HG03342 (cell line): ENCODE results near the gene CCDC18.
"Not testable (repeated sequence)": the region's sequence is repeated elsewhere in the genome, so short reads cannot be mapped to it uniquely, and the experiment has no call there.

ENCODE experiments used
- ATAC-seq: cut with Tn5 transposase; IDR thresholded peaks from one replicate; pipeline ENCODE4 v1.9.1; 2021; ENCODE audit warnings: mild to moderate bottlenecking, moderate library complexity; ENCODE audit not compliant: unreplicated experiment

Gene CCDC18

GRCh38 chr1:93223023-93223675 lies 42.6 kb downstream of the CCDC18 start:
- ATAC-seq, result no peak

- ATAC-seq, result no peak
Measured at GRCh38 chr1:93235261-93235660, 54.7 kb downstream of the CCDC18 start.

DNA sequence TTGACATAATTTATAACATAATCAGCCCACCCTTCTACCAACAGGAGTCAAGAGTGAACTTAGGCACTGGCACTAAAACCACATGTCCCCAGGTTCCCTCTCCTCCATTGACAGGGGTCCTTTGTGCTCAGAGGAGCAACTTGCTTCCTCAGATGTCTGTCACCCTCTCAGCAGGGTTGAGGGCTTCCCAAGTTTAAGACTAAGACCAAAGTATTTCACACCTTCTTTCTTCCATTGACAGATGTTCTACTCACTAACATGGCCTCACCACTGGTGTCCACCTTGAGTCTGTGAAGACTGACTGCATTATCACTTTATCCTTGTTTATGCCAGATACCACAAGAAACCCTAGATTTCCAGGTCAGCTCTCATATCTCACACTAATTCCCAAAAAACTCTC lies 56.5 kb downstream of the CCDC18 start:
- no peak for ATAC-seq

GRCh38 chr1:93238425-93238824 lies 57.9 kb downstream of the CCDC18 start:
- no peak for ATAC-seq

DNA sequence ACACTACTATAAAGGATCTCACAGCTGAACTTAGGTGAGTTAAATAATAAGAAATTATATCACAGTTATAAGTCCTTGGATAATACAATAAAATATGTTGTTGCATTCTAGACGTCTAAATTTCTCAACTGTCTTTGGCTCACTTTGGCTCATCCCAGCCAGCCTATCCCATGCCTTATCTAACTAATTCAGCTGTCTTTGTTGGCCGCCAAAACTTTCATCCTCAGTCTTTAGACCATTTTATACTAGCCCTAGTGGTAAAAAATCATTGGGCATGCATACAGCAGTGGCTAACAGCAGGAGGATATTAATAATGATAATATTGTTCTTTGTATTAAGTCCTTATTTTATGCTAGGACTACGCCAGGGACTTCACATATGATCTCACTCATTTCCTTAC lies 59.3 kb downstream of the CCDC18 start:
- ATAC-seq, result no peak

DNA sequence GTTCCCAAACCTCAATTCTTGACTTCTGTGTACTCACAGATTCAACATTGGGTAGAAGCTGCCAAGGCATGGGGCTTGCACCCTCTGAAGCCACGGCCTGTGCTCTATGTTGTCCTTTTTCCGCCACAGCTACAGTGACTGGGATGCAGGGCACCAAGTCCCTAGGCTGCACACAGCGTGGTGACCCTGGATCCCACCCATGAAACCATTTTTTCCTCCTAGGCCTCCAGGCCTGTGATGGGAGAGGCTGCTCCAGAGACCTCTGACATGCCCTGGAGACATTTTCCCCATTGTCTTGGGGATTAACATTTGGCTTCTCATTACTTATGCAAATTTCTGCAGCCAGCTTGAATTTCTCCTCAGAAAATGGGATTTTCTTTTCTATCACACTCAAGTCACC lies 62.7 kb downstream of the CCDC18 start:
- ATAC-seq, result not testable (repeated sequence)

DNA sequence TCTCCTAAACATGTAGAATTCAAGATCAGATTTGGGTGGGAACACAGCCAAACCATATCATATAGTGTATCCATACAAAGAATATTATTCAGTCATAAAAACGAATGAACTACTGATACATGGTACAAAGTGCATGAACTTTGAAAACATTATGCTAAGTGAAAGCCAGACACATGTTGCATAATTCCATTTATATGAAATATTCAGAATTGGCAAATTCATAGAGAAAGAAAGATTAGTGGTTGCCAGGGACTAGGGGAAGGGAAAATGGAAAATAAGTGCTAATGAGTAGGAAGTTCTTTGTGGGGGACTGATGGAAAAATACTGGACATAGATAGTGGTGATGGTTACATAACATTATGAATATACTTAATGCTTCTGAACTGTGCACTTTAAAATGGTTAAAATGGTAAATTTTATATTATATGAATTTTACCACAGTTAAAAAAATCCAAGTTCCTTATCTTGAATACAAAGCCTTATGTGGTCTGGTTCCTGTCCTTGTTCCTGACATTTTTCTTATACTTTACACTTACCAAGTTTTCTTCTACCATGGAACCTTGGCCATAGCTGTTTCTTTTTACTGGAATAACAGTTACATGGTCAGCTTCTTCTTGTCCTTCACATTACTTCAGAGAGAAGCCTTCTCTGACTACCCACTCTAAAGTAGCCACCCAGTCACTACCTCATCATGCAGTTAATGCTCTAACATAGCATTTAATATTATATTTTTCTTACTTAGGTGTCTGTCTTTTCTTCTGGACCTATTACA lies 64.0 kb downstream of the CCDC18 start:
- no peak for ATAC-seq

DNA sequence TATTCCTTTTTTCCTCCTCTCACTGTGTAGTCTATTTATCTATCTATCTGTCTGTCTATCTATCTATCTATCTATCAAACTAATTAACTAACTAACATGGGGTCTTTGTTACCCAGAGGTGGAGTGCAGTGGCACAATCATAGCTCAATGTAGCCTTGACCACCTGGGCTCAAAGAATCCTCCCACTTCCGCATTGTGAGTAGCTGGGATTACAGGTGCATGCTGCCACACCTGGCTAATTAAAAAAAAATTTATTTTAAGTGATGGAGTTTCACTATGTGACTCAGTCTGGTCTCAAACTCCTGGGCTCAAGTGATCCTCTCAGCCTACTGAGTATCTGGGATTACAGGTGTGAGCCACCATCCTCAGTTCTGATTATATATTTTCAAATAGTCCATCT lies 71.4 kb downstream of the CCDC18 start:
- no peak for ATAC-seq

- ATAC-seq, result no peak
Measured at GRCh38 chr1:93252598-93252997, 72.1 kb downstream of the CCDC18 start.

GRCh38 chr1:93253516-93253915 lies 73.0 kb downstream of the CCDC18 start:
- no peak for ATAC-seq

DNA sequence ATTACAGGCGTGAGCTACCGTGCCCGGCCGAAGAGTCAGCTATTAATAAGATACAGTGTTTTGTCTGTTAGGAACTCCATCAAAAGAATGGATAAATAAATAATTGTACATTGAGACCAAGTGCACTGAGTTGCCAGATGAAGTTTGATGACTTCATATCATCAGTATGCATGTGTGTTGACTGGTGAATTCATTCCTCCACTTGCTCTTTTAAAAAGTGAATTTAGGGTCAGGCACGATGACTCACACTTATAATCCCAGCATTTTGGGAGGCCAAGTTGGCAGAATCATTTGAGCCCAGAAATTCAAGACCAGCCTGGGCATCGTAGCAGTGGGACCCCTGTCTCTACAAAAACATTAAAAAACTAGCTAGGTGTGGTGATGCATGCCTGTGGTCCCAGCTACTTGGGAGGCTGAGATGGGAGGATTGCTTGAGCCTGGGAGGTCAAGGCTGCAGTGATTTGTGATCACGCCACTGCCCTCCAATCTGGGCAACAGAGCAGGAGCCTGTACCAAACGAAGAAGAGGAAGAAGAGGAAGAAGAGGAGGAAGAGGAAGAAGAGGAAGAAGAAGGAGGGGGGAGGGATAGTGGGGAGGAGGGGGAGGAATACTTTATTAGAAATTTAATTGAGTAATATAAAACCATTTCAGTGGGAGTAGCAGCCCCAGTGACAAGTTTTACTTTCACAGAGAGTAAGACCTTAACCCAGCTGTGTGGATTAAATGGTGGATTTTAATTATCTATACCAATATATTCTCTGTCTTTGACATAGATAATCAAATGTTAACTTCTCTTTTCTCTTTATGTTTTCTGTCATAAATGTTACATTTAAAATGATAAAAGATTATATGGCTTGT lies 74.9 kb downstream of the CCDC18 start:
- ATAC-seq, result no peak

DNA sequence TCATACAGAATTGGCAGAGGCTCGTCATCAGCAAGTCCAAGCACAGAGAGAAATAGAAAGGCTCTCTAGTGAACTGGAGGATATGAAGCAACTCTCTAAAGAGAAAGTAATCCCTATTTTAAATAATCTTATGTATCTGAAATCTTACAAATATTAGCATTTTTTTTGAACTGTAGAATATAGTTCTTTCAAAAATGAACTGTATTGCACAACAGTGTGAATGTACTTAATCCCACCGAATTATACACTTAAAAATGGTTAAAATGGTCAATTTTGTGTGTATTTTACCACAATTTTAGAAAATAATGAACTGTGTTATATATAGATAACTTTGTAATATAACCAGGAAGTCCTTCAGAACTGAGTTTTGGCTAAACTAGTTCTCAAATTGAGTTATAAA lies 75.9 kb downstream of the CCDC18 start:
- ATAC-seq, result no peak

- no peak for ATAC-seq
Measured at GRCh38 chr1:93257889-93258288, 77.4 kb downstream of the CCDC18 start.

GRCh38 chr1:93260726-93261125 lies 80.2 kb downstream of the CCDC18 start:
- not testable (repeated sequence) for ATAC-seq

DNA sequence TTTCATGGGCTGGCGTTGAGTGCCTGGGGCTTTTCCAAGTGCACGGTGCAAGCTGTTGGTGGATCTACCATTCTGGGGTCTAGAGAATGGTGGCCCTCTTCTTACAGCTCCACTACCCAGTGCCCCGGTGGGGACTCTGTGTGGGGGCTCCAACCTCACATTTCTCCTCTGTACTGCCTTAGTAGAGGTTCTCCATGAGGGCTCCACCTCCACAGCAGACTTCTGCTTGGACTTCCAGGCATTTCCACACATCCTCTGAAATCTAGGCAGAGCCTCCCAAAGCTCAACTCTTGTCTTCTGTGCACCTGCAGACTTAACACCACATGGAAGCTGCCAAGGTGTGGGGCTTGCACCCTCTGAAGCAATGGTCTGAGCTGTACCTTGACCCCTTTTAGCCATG lies 82.1 kb downstream of the CCDC18 start:
- no peak for ATAC-seq

- not testable (repeated sequence) for ATAC-seq
Measured at GRCh38 chr1:93268888-93269287, 88.4 kb downstream of the CCDC18 start.

GRCh38 chr1:93275262-93275633 lies 94.7 kb downstream of the CCDC18 start:
- not testable (repeated sequence) for ATAC-seq

- no peak for ATAC-seq
Measured at GRCh38 chr1:93275634-93276295, 95.2 kb downstream of the CCDC18 start.

DNA sequence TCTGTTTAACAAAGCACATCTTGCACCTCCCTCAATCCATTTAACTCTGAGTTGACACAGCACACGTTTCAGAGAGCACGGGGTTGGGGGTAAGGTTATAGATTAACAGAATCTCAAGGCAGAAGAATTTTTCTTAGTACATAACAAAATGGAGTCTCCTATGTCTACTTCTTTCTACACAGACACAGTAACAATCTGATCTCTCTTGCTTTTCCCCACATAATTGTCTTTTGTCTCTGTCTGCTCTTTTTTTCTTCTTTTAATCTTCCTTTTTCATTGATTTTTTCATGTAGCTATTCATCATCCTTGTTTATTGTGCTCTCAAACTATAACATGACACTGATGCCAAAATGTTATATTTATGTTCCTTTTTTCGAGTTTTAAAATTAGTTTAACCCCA lies 97.0 kb downstream of the CCDC18 start:
- ATAC-seq, result not testable (repeated sequence)

DNA sequence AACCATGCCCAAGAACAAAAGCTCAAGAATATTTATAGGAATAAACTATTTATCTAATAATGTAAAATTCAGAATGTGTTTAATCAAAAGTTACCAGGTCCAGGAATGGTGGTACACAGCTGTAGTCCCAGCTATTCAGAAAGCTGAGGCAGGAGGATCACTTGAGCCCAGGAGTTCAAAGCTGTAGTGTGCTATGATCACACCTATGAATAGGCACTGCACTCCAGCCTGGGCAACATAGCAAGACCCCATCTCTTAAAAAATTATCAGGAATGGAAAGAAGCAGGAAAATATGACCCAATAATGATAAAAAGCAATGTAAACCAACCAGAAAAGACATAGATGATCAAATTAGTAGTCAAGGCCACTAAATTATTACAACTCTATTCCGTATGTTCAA lies 103.0 kb downstream of the CCDC18 start:
- no peak for ATAC-seq

DNA sequence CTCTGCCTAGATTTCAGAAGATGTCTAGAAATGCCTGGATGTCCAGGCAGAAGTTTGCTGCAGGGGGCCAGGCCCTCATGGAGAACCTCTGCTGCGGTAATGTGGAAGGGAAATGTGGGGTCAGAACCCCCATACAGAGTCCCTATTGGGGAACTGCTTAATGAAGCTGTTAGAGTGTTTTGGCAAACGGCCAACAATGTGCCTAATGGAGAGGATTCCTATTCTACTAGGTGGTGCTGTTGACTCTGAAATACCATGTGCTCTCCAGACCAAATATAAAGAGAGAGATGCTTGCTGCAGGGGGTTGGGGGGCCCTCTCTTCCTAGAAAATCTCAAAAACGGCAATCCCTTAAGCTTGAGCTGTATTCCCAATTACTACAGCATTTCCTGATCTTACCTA lies 108.0 kb downstream of the CCDC18 start:
- ATAC-seq, result no peak
